Trophoblast cell (in vitro differentiated cells and primary cell): ENCODE results near the gene HNF4A.

Experiments
- DNase-seq, 2 donors: peaks; one replicate each; pipeline ENCODE4 v3.0.0-alpha.2; 2016
- H2AFZ ChIP-seq: 2 replicates; pipeline ENCODE4 v1.6.1; 2013; ENCODE audit warnings: low read length, moderate library complexity, mild to moderate bottlenecking; ENCODE audit not compliant: insufficient read depth, poor library complexity
- H2AK5ac ChIP-seq: 2 replicates; pipeline ENCODE4 v1.6.1; 2013; ENCODE audit warnings: mild to moderate bottlenecking, low read length
- H2BK120ac ChIP-seq: 2 replicates; pipeline ENCODE4 v1.6.1; 2013; ENCODE audit warnings: low read length, mild to moderate bottlenecking, moderate library complexity; ENCODE audit not compliant: insufficient read depth, poor library complexity
- H2BK12ac ChIP-seq: 2 replicates; pipeline ENCODE4 v1.6.1; 2013; ENCODE audit warnings: mild to moderate bottlenecking, low read length, moderate library complexity
- H2BK5ac ChIP-seq: 2 replicates; pipeline ENCODE4 v1.6.1; 2013; ENCODE audit warnings: low read length, low read depth, moderate library complexity, mild to moderate bottlenecking; ENCODE audit not compliant: poor library complexity
- H3K14ac ChIP-seq: 2 replicates; pipeline ENCODE4 v1.6.1; 2013; ENCODE audit warnings: mild to moderate bottlenecking, low read length
- H3K18ac ChIP-seq: 2 replicates; pipeline ENCODE4 v1.6.1; 2013; ENCODE audit warnings: mild to moderate bottlenecking, low read length
- H3K23ac ChIP-seq: 2 replicates; pipeline ENCODE4 v1.6.1; 2013; ENCODE audit warnings: low read length
- H3K27ac ChIP-seq: 2 replicates; pipeline ENCODE4 v1.5.1; 2013; ENCODE audit warnings: low read depth, mild to moderate bottlenecking, inconsistent platforms, low read length, moderate library complexity
- H3K27me3 ChIP-seq: 2 replicates; pipeline ENCODE4 v1.6.1; 2013; ENCODE audit warnings: inconsistent platforms, mild to moderate bottlenecking, low read length, moderate library complexity; ENCODE audit not compliant: insufficient read depth
- H3K36me3 ChIP-seq, 2 experiments: 1 replicate in 1 of 2; 2 replicates in 1 of 2; pipeline ENCODE4 v1.6.1; 2013; ENCODE audit warnings: low read length in 2 of 2, mild to moderate bottlenecking in 2 of 2, moderate library complexity in 1 of 2; ENCODE audit not compliant: insufficient read depth in 2 of 2, control insufficient read depth in 1 of 2
- H3K4ac ChIP-seq: 2 replicates; pipeline ENCODE4 v1.6.1; 2013; ENCODE audit warnings: low read depth, mild to moderate bottlenecking, low read length, moderate library complexity
- H3K4me1 ChIP-seq, 2 experiments: 1 replicate in 1 of 2; 2 replicates in 1 of 2; pipeline ENCODE4 v1.6.1; 2013; ENCODE audit warnings: low read length in 2 of 2, mild to moderate bottlenecking in 2 of 2, moderate library complexity in 1 of 2; ENCODE audit not compliant: insufficient read depth in 2 of 2, control insufficient read depth in 1 of 2
- H3K4me2 ChIP-seq: 2 replicates; pipeline ENCODE4 v1.6.1; 2013; ENCODE audit warnings: inconsistent platforms, mild to moderate bottlenecking, low read length, moderate library complexity
- H3K4me3 ChIP-seq: 2 replicates; pipeline ENCODE4 v1.5.1; 2013; ENCODE audit warnings: mild to moderate bottlenecking, low read depth, low read length, inconsistent platforms
- H3K79me1 ChIP-seq: one replicate; pipeline ENCODE4 v1.6.1; 2013; ENCODE audit warnings: low read length
- H3K79me2 ChIP-seq: 2 replicates; pipeline ENCODE4 v1.6.1; 2013; ENCODE audit warnings: low read length, mild to moderate bottlenecking; ENCODE audit not compliant: control insufficient read depth, insufficient read depth, poor library complexity
- H3K9ac ChIP-seq: 2 replicates; pipeline ENCODE4 v1.6.1; 2013; ENCODE audit warnings: mild to moderate bottlenecking, low read length
- H3K9me3 ChIP-seq: 2 replicates; pipeline ENCODE4 v1.6.1; 2013; ENCODE audit warnings: low read depth, mild to moderate bottlenecking, control low read depth, inconsistent platforms, low read length; ENCODE audit not compliant: insufficient read depth
- H4K12ac ChIP-seq: 2 replicates; pipeline ENCODE4 v1.6.1; 2013; ENCODE audit warnings: low read depth, mild to moderate bottlenecking, low read length, moderate library complexity
- H4K8ac ChIP-seq: 2 replicates; pipeline ENCODE4 v1.6.1; 2013; ENCODE audit warnings: low read depth, mild to moderate bottlenecking, low read length, moderate library complexity
- H4K91ac ChIP-seq: one replicate; pipeline ENCODE4 v1.6.1; 2013; ENCODE audit warnings: low read depth, mild to moderate bottlenecking, low read length, moderate library complexity
- WGBS: extraction: QIAGEN DNeasy Blood & Tissue Kit; methylation state at CpG from one replicate; pipeline ENCODE4 v1.1.7; 2013; ENCODE audit warnings: missing lambda C conversion rate; ENCODE audit not compliant: insufficient read length, insufficient coverage; ENCODE audit errors: extremely low coverage; 5-methylcytosine and 5-hydroxymethylcytosine counted together

HNF4A gene

GRCh38 chr20:44404204-44405181 is 49.0 kb downstream of the HNF4A start:
- H3K4me2 ChIP-seq = no peak overlapping the region
- H2BK5ac ChIP-seq = no peak overlapping the region
- no peaks in the 10 kb centered on the region for H3K79me2 ChIP-seq
- DNase-seq = no peak
- H3K36me3 ChIP-seq = no peaks in the 10 kb centered on the region
- H3K23ac ChIP-seq = peak overlapping the region; percentile 89
- H3K14ac ChIP-seq = no peak overlapping the region
- H2BK120ac ChIP-seq = no peak overlapping the region
- no peak overlapping the region for H3K18ac ChIP-seq
- peaks cover 6% of the 10 kb centered on the region for H3K9me3 ChIP-seq
- H2AK5ac ChIP-seq = no peak overlapping the region
- no peak overlapping the region for H4K12ac ChIP-seq
- H3K4me1 ChIP-seq = peaks cover 4 to 17% of the 10 kb centered on the region in 2 experiments
- no peaks in the 10 kb centered on the region for H3K79me1 ChIP-seq
- H4K91ac ChIP-seq = no peak overlapping the region
- no peak overlapping the region for H3K9ac ChIP-seq
- no peak overlapping the region for H2AFZ ChIP-seq
- H3K27ac ChIP-seq = no peak overlapping the region
- H3K27me3 ChIP-seq = no peaks in the 10 kb centered on the region
- H2BK12ac ChIP-seq = no peak overlapping the region
- no peak overlapping the region for H3K4ac ChIP-seq
- no peak overlapping the region for H4K8ac ChIP-seq
- peak overlapping the region; percentile 59 for H3K4me3 ChIP-seq
- WGBS = no CpG with 5 or more reads among the region's 21 CpGs

GRCh38 chr20:44405257-44405656 is 49.8 kb downstream of the HNF4A start:
- no peak for DNase-seq
- WGBS = no CpG with 5 or more reads among the region's 6 CpGs
- no peaks in the 10 kb centered on the region for H3K36me3 ChIP-seq
- no peak overlapping the region for H2BK120ac ChIP-seq
- H3K23ac ChIP-seq = no peak overlapping the region
- no peak overlapping the region for H2AK5ac ChIP-seq
- H3K4me1 ChIP-seq = peaks cover 4 to 17% of the 10 kb centered on the region in 2 experiments
- no peak overlapping the region for H2AFZ ChIP-seq
- no peak overlapping the region for H3K27ac ChIP-seq
- no peak overlapping the region for H3K18ac ChIP-seq
- no peak overlapping the region for H3K4ac ChIP-seq
- no peaks in the 10 kb centered on the region for H3K79me1 ChIP-seq
- H3K27me3 ChIP-seq = no peaks in the 10 kb centered on the region
- H3K4me3 ChIP-seq = no peak overlapping the region
- H3K79me2 ChIP-seq = no peaks in the 10 kb centered on the region
- H4K91ac ChIP-seq = no peak overlapping the region
- peaks cover 6% of the 10 kb centered on the region for H3K9me3 ChIP-seq
- no peak overlapping the region for H3K4me2 ChIP-seq
- H3K14ac ChIP-seq = no peak overlapping the region
- H2BK12ac ChIP-seq = no peak overlapping the region
- H4K8ac ChIP-seq = no peak overlapping the region
- H3K9ac ChIP-seq = no peak overlapping the region
- H2BK5ac ChIP-seq = no peak overlapping the region
- H4K12ac ChIP-seq = no peak overlapping the region

- Histone ChIP-seq H3K36me3 (no peaks in the 10 kb centered on the region), H3K4me1 (peaks cover 4 to 17% of the 10 kb centered on the region in 2 experiments)
- whole genome bisulfite sequencing = no CpG with 5 or more reads among the region's 20 CpGs
Observed at GRCh38 chr20:44405785-44406571, 50.5 kb downstream of the HNF4A start.

GRCh38 chr20:44406572-44407137 is 51.2 kb downstream of the HNF4A start:
- no peak for DNase-seq
- no peak overlapping the region for H3K4ac ChIP-seq
- H3K36me3 ChIP-seq = no peaks in the 10 kb centered on the region
- no peaks in the 10 kb centered on the region for H3K79me2 ChIP-seq
- H3K27ac ChIP-seq = no peak overlapping the region
- H3K18ac ChIP-seq = no peak overlapping the region
- peaks cover 6% of the 10 kb centered on the region for H3K9me3 ChIP-seq
- no peak overlapping the region for H4K91ac ChIP-seq
- no peak overlapping the region for H2AK5ac ChIP-seq
- H2BK120ac ChIP-seq = no peak overlapping the region
- H3K23ac ChIP-seq = no peak overlapping the region
- no peaks in the 10 kb centered on the region for H3K79me1 ChIP-seq
- no peaks in the 10 kb centered on the region for H3K27me3 ChIP-seq
- H2BK5ac ChIP-seq = no peak overlapping the region
- H2AFZ ChIP-seq = no peak overlapping the region
- no peak overlapping the region for H4K8ac ChIP-seq
- H2BK12ac ChIP-seq = no peak overlapping the region
- no peak overlapping the region for H3K9ac ChIP-seq
- H3K4me2 ChIP-seq = no peak overlapping the region
- no CpG with 5 or more reads among the region's 7 CpGs for WGBS
- H3K4me1 ChIP-seq = peaks cover 4 to 17% of the 10 kb centered on the region in 2 experiments
- H3K4me3 ChIP-seq = no peak overlapping the region
- no peak overlapping the region for H4K12ac ChIP-seq
- H3K14ac ChIP-seq = no peak overlapping the region

More at GRCh38 chr20:44405785-44406571, 50.5 kb downstream of the HNF4A start:
- no peak overlapping the region for H3K4ac ChIP-seq
- no peak overlapping the region for H3K18ac ChIP-seq
- H3K79me1 ChIP-seq = no peaks in the 10 kb centered on the region
- H3K4me3 ChIP-seq = no peak overlapping the region
- no peak overlapping the region for H4K8ac ChIP-seq
- H3K9ac ChIP-seq = no peak overlapping the region
- no peak overlapping the region for H3K14ac ChIP-seq
- no peak overlapping the region for H4K91ac ChIP-seq
- no peak overlapping the region for H2AK5ac ChIP-seq
- H2AFZ ChIP-seq = no peak overlapping the region
- no peak overlapping the region for H3K4me2 ChIP-seq
- no peak for DNase-seq
- no peak overlapping the region for H3K23ac ChIP-seq
- H3K27ac ChIP-seq = no peak overlapping the region
- no peaks in the 10 kb centered on the region for H3K27me3 ChIP-seq
- no peak overlapping the region for H2BK12ac ChIP-seq
- H3K79me2 ChIP-seq = no peaks in the 10 kb centered on the region
- H2BK5ac ChIP-seq = no peak overlapping the region
- H2BK120ac ChIP-seq = no peak overlapping the region
- H3K9me3 ChIP-seq = peaks cover 6% of the 10 kb centered on the region
- no peak overlapping the region for H4K12ac ChIP-seq
